ENCODE data around the gene CHSY3. TPM values are rescaled to one million over a fixed set of nuclear protein-coding genes. Genes with fewer than 3 reads are reported as not detected.

Gene CHSY3
- total RNA-seq, 1 donor from 2014 or later, result 3.1 TPM

- DNase-seq (ENCODE audit: low spot score), result no peak
- intact Hi-C loops (cut with DNase I), result no loop called here
These were observed 33.8 kb downstream of the CHSY3 start for GRCh38 chr5:129938077-129938476.

- intact Hi-C loops (cut with DNase I), result no loop called here
- DNase-seq (ENCODE audit: low spot score), result no peak
These were observed 39.7 kb downstream of the CHSY3 start for GRCh38 chr5:129943936-129944335.

- no peak for DNase-seq (ENCODE audit: low spot score)
- intact Hi-C loops (cut with DNase I), result no loop called here
These were observed 40.8 kb downstream of the CHSY3 start for GRCh38 chr5:129945028-129945427.

- intact Hi-C loops (cut with DNase I), result no loop called here
- DNase-seq (ENCODE audit: low spot score), result no peak
These were observed 41.6 kb downstream of the CHSY3 start for GRCh38 chr5:129945774-129946270.

- intact Hi-C loops (cut with DNase I), result no loop called here
- DNase-seq (ENCODE audit: low spot score), result no peak
These were observed 46.8 kb downstream of the CHSY3 start for GRCh38 chr5:129951039-129951438.

GRCh38 chr5:129958581-129958980, 54.3 kb downstream of the CHSY3 start:
- DNase-seq (ENCODE audit: low spot score), result no peak
- intact Hi-C loops (cut with DNase I), result no loop called here

GRCh38 chr5:129960831-129961230, 56.6 kb downstream of the CHSY3 start:
- DNase-seq (ENCODE audit: low spot score), result no peak
- intact Hi-C loops (cut with DNase I), result no loop called here

- intact Hi-C loops (cut with DNase I), result no loop called here
- no peak for DNase-seq (ENCODE audit: low spot score)
These were observed 58.2 kb downstream of the CHSY3 start for GRCh38 chr5:129962506-129962905.

- DNase-seq (ENCODE audit: low spot score), result no peak
- intact Hi-C loops (cut with DNase I), result no loop called here
These were observed 59.1 kb downstream of the CHSY3 start for GRCh38 chr5:129963359-129963758.

GRCh38 chr5:129966071-129966470, 61.8 kb downstream of the CHSY3 start:
- intact Hi-C loops (cut with DNase I), result no loop called here
- no peak for DNase-seq (ENCODE audit: low spot score)

GRCh38 chr5:129971714-129972113, 67.4 kb downstream of the CHSY3 start:
- no peak for DNase-seq (ENCODE audit: low spot score)
- intact Hi-C loops (cut with DNase I), result no loop called here

- intact Hi-C loops (cut with DNase I), result no loop called here
- DNase-seq (ENCODE audit: low spot score), result no peak
These were observed 68.3 kb downstream of the CHSY3 start for GRCh38 chr5:129972465-129973141.

GRCh38 chr5:129973716-129974426, 69.6 kb downstream of the CHSY3 start:
- intact Hi-C loops (cut with DNase I), result no loop called here
- no peak for DNase-seq (ENCODE audit: low spot score)

- no peak for DNase-seq (ENCODE audit: low spot score)
- intact Hi-C loops (cut with DNase I), result no loop called here
These were observed 73.5 kb downstream of the CHSY3 start for GRCh38 chr5:129977810-129978209.

- no peak for DNase-seq (ENCODE audit: low spot score)
These were observed 74.0 kb downstream of the CHSY3 start for GRCh38 chr5:129978270-129978669.

GRCh38 chr5:129988453-129988852, 84.2 kb downstream of the CHSY3 start:
- DNase-seq (ENCODE audit: low spot score), result no peak
- intact Hi-C loops (cut with DNase I), result no loop called here

More at GRCh38 chr5:129978270-129978669, 74.0 kb downstream of the CHSY3 start:
- intact Hi-C loops (cut with DNase I), result no loop called here

GRCh38 chr5:129991780-129992179, 87.5 kb downstream of the CHSY3 start:
- DNase-seq (ENCODE audit: low spot score), result no peak
- intact Hi-C loops (cut with DNase I), result no loop called here

GRCh38 chr5:129996896-129997295, 92.6 kb downstream of the CHSY3 start:
- DNase-seq (ENCODE audit: low spot score), result no peak
- intact Hi-C loops (cut with DNase I), result no loop called here

GRCh38 chr5:130000460-130000859, 96.2 kb downstream of the CHSY3 start:
- DNase-seq (ENCODE audit: low spot score), result no peak
- intact Hi-C loops (cut with DNase I), result no loop called here

GRCh38 chr5:130002183-130002582, 97.9 kb downstream of the CHSY3 start:
- intact Hi-C loops (cut with DNase I), result no loop called here
- DNase-seq (ENCODE audit: low spot score), result no peak

- intact Hi-C loops (cut with DNase I), result no loop called here
- no peak for DNase-seq (ENCODE audit: low spot score)
These were observed 98.6 kb downstream of the CHSY3 start for GRCh38 chr5:130002876-130003275.
